Measurements from ENCODE around the gene HFE.

DNA sequence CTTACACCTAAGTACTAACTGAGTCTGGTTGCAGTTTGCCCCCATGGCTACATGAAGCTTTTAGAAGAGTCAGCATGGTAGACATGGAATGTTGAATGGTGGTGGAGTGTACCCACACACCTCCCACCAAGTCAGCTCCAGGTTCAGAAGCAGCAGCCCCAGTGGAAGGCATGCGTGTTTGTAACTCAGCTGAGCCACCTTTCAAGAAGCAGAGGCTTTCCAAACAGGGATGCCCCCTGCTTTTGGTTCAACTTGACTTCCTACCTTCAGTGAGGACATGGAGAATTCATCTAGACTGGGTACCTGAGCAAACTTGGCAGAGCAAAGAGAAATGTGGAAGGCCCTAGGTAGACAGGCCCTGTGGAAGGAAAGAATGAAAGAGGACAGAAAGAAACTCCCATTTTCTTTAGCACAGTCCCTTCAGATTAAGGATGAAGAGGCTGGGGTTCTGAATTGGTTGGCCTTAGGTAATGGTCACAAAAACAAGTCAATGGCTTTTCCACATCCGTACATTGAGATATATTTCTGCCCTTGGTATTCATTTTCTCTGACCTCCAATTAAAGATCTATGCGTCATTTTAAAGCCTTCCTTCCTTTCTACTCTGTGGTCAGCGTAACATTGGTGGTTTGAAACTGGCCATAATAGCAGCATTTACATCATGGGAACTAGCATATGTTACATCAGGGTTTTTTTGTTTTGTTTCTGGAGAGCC lies 53.2 kb downstream of the HFE start:
- TF ChIP-seq, protein P1, sequence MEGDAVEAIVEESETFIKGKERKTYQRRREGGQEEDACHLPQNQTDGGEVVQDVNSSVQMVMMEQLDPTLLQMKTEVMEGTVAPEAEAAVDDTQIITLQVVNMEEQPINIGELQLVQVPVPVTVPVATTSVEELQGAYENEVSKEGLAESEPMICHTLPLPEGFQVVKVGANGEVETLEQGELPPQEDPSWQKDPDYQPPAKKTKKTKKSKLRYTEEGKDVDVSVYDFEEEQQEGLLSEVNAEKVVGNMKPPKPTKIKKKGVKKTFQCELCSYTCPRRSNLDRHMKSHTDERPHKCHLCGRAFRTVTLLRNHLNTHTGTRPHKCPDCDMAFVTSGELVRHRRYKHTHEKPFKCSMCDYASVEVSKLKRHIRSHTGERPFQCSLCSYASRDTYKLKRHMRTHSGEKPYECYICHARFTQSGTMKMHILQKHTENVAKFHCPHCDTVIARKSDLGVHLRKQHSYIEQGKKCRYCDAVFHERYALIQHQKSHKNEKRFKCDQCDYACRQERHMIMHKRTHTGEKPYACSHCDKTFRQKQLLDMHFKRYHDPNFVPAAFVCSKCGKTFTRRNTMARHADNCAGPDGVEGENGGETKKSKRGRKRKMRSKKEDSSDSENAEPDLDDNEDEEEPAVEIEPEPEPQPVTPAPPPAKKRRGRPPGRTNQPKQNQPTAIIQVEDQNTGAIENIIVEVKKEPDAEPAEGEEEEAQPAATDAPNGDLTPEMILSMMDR (conservative IDR thresholded peaks at IDR 0.05; ENCODE audit: low read depth, low read length): no peak
- TF ChIP-seq EZH2phosphoT487 (IDR thresholded peaks at IDR 0.05; ENCODE audit: borderline replicate concordance, low read length) (no peak), EZH2 (IDR thresholded peaks at IDR 0.05; ENCODE audit: low read length, unreplicated experiment) (no peak)

Measured in PC-3 (cell line).